Activated CD4-positive, alpha-beta T cell treated with anti-CD3 and anti-CD28 coated beads, Interleukin-2, Interleukin-4, amounts not matched to agents 100 ng/mL and 50 ng/mL, durations not matched to agents 16 hours and 8 hours (primary cell): ENCODE results near the gene VDAC2.
A peak's percentile ranks its signal among the peaks of the same experiment; 100 is the strongest.
"Not testable (repeated sequence)": the region's sequence is repeated elsewhere in the genome, so short reads cannot be mapped to it uniquely, and the experiment has no call there.

Experiments
- DNase-seq: peaks from one replicate; pipeline ENCODE4 v3.0.0-alpha.2; 2020; ENCODE audit warnings: low spot score

The VDAC2 gene, protein sequence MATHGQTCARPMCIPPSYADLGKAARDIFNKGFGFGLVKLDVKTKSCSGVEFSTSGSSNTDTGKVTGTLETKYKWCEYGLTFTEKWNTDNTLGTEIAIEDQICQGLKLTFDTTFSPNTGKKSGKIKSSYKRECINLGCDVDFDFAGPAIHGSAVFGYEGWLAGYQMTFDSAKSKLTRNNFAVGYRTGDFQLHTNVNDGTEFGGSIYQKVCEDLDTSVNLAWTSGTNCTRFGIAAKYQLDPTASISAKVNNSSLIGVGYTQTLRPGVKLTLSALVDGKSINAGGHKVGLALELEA

DNA sequence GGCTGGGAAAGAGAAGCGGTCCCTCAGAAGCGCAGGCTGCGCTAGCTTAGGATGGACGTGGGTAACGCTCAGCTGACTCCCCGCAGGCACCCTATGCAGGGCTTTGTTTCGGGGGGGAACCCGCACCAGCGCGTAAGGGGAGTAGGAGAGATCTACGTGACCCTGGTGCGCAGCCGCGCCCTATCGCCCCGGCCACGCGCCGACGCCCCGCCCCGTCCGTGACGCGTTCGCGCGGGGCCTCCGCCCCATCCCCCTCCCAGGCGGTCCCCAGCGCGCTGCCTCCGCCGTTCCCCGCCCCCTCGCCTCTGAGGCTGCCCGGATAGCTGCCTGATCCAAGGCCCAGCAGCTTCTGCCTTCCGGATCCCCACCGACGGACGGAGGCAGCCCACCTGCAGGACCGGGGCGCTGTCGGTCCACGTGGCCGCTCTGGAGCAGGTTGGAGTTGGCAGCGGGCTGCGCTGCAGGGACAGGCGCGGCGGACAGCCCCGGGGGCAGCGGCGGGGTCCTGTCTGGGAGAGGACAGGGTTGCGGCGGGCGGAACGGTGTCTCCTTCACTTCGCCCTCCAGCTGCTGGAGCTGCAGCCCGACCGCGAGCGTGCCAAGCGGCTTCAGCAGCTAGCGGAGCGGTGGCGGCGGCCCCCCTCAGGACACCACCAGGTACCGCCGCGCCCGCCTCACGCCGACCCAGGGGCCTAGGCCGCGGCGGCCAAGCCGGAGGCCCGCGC is at the start of gene VDAC2:
TSS of gene VDAC2 (plus strand) at position 515 of the 725 bp plus-strand sequence. CDS start 363 bp downstream, outside the sequence.
- DNase-seq = peak; percentile 92

DNA sequence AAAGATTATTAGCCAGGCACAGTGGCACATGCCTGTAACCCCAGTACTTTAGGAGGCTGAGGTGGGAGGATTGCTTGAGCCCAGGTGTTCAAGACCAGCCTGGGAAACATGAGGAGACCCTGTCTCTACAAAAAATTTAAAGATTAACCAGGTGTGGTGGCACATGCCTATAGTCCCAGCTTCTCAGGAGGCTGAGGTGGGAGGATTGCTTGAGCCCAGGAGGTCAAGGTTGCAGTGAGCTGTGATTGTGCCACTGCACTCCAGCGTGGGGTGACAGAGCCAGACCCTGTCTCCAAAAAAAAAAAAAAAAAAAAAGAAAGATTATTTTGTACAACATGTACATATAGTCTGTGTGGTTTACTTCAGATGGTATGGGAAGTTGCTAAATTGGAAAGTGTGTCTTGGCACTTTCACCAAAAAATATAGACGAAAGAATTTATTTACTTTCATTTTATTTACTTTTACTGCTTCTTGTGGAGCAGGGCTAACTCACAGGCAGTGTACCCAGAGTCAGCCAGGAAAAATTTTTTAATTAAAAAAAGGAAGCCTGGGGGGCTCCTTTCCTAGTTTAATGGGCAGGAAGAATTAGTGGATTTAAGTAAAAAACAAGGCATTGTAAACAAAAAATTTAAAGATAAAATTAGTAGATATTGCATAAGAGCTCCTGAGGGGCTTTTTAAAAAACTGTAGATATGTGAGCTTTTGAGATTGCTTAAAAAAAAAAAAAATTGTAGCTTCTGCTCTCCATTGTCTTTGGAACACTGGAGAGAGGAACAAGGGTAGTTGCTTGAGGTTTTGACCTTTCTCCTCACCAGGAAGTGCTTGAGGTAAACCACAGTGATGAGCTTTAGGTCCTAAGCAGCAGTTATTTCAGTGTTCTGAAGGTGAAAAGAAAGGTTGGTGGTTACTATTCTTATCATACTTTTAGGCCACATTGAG is 44.6 kb upstream of the VDAC2 start:
- DNase-seq = peak; percentile 70

DNA sequence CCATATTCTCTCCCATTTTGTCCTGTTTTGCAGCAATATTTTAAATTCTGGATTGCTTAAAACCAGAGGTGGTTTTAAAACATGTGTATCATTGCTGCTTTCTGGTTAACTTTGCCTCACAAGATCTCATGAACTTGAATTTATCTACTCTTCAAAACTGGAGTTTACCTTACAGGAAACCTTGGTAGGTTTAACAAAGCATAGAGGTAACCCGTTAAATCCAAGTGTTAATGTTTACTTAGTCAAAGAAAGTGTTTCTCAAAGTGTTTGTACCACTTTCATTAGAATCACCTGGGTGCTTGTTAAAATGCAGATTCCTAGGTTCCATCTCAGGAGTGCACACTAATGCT is 44.0 kb upstream of the VDAC2 start:
- DNase-seq = no peak

DNA sequence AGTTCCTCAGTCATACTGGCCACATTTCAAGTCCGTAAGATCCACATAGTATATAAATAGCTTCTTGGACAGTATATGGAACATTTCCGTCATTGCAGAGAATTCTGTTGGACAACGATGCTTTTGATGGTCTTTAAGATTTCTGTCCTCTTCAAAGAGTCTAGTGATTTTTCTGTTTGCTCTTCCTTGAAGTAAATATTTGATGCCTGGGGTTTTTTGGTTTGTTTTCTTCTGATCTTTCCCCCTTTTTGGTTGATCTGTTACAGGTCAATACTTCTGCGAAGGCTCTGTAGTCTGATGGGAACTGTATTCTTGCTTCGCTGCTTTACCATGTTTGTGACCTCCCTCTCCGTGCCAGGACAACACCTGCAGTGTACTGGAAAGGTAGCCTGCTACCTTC is 42.3 kb upstream of the VDAC2 start:
- no peak for DNase-seq

DNA sequence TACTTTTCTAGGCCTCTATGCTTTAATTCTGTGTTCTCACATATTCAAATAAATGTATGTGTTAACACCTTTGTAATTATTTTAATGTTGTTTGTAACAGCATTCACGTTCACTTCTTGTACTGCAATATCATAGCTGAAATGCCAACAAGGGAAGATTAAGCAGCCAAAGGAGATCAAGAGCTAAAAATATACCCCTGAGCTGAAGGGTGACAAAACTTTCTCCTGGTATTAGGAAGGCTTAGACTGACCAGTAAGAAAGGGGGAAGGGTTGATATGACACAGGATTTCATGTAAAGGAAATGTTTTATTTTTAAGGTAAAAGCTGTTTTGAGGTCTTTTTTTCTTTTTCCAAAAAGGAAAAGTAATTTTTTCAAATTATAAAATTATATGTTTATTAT is 40.4 kb upstream of the VDAC2 start:
- no peak for DNase-seq

DNA sequence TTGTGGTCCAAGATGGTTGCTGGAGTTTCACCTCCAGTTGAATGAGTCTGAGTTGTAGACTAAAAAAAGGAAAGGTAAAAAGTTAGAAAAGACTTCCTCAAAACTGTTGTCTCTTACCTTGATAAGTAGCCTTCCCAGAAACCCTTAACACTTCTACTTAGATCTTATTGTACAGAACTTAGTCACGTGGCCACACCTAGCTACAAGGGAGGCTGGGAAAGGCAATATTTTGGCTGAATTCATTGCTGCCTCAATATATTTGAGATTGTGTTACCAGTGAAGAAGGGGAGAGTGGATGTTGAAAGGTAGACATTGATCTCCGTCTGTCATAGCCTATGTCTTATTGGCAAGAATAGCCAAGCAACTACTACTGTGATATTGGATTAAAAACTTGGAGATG is 35.5 kb upstream of the VDAC2 start:
- DNase-seq = no peak

DNA sequence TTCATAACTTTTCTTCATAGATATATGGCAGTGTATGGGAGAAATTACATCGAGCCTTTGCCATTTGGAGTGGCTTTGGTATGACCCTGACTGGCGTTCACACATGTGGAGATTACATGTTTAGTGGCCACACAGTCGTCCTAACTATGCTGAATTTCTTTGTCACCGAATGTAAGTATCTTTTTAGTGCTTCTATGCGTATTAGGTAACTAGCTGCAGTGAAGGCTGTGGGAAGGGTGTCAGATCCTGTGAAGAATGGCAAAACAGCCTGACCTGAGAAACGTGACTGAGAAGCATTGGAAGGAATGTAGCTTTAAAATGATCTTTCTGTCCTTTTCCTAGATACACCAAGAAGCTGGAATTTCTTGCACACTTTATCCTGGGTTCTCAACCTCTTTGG is 34.5 kb upstream of the VDAC2 start:
- no peak for DNase-seq

DNA sequence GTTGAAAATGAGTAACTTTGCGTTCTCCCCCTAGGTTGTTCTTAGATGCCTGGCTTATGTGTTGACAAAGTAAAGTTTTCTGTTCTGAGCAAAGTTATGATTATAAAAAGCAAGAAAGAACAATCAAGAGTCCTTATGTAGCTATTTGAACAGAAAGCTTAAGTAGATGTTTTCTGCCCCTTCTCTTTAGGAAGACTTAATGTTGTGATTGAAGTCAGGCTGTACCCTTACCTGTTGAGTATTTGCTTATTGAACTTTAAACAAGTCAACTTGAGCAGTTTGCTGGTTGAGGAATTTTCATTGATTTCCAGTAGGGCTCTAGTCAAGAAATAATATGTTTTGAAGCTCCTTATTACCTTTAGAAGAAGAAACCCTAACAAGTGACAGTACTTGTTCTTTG is 33.9 kb upstream of the VDAC2 start:
- no peak for DNase-seq

DNA sequence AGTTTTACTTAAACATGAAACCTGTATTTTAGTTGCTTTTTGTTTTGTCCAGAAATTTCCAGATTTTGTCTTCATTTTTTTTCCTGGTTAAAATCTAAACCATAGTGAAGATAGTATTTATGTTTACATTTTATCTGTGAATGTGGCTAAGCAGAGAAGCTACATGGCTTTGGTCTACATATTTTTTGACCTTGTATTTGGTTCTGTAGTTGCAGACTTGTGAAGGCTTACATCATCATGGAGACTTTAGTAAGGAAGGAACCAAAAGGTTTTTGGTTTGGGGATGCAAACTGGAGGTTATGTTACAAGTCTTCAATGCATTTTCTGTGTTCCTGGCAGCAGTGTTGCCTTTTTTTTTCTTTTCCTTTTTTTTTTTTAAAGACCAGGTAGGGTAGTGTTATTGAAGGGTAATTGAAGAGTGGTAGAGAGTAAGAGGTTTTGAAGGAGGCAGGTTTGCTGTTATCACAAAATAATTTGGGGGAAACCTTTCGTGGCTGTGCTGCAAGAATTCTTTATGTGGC is 30.9 kb upstream of the VDAC2 start:
- DNase-seq = no peak

DNA sequence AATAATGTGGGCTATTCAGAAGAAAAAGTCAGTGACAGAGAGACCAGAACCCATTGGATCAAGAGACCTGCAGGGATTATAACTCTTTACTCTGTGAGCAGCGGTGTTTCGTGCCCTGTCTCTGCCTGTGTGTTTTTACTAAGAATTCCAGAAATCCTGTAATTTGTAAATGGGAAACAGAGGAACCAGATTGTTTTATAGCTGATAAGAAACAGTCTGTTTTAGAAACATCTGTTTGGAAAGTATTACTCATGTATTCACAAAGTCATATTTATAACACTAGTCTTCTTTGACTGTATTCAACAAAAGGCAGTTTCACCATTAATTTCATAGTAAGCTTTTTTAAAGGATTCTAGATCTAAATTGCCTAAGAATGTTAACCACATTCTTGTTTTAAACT is 30.0 kb upstream of the VDAC2 start:
- no peak for DNase-seq

DNA sequence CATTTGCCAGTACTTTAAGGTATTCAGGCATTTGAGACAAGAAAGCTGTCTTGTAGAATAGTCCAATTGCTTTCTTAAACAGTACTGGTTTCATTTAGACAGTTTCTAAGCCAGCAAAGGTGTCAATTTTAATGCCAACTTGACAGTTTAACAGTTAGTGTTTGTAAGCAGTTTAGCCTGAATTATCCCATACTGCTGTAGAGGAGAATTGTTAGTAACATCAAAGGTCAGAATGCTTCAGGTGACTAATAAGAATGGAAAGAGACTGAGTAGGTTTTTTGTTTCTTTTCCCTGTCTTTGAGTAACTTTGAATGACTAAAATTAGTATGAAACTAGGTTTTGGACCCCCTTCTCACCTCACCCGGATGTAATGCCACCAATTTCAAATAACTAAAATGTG is 29.5 kb upstream of the VDAC2 start:
- DNase-seq = peak; percentile 12

DNA sequence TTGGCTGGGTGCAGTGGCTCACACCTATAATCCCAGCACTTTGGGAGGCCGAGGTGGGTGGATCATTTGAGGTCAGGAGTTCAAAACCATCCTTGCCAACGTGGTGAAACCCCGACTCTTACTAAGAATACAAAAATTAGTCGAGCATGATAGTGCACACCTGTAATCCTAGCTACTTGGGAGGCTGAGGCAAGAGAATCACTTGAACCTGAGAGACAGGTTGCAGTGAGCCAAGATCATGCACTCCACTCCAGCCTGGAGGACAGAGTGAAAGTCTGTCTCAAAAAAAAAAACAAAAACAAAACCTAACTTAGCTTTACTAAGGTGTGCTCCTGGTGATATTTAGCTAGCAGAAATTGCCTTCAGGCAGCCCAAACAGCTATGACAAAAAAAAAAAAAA is 24.3 kb upstream of the VDAC2 start:
- DNase-seq = no peak

DNA sequence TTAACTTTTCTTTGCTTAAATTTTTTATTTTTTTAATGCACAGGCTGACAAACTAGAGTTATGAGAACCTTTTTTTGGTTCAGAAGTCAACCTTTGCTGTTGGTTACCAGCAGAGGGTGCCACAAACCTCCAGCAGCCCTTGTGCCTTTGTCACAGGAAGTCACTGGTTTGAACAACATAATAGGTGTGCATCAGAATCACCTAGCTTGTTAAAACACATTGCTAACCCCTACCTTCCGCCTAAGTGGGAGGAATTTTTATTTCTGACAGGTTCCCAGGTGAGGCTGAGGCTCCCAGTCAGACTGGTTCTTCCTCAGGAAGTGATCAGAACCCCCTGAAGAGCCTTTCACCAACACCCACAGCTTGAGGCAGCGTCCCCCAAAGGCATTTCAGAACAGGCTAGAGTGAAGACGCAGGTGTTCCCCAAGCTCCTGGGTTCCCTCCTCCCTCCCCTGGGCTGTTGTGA is 22.6 kb upstream of the VDAC2 start:
- peak; percentile 66 for DNase-seq

DNA sequence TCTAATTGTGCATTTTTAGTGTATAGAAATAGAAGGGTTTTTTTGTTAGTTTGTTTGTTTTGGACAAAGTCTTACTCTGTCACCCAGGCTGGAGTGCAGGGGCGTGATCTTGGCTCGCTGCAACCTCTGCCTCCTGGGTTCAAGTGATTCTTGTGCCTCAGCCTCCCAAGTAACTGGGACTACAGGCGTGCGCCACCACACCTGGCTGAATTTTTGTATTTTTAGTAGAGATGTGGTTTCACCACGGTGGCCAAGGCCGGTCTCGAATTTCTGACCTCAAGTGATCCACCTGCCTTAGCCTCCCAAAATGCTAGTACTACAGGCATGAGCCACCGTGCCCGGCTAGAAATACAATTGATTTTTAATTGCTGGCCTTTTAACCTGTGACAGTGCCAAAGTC is 22.1 kb upstream of the VDAC2 start:
- not testable (repeated sequence) for DNase-seq

DNA sequence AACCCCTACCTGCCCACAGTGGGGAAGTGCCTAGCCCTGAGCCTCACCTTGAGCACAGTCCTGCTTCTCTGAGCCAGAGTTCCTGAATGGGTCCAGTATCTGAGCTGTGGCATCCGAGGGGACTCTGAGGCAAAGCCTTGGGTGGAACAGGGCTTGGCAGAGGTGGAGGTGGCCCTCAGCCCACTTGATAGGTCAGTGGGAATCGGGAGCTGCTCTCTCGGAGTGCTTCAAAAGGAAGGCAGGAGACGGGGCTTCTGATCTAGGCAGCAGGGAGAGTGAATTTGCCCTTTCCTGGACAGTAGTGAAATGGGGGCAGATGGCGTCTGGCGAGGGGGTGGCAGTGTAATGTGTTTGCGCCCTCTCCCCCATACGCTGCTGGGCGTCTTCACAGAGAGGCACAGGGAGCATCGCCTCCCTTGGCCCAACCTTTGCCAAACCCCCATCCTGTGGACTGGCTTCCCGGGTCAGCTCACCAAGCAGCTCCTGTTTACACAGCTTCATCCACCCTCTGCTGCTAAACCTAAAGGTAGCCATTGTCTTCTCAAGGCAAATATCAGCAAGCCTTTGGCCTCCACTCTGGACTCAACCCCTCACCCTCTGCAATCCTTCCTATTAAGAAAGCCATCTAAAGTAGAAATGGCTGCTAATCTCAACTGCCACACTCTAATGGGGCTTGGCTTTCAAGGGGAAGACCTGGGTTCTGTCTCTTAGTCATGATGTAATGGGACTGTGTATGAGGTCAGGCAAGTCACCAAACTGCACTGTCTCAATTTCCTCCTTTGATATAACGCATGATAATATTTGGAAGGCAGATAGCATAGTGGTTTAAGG is 21.1 kb upstream of the VDAC2 start:
- DNase-seq = no peak

DNA sequence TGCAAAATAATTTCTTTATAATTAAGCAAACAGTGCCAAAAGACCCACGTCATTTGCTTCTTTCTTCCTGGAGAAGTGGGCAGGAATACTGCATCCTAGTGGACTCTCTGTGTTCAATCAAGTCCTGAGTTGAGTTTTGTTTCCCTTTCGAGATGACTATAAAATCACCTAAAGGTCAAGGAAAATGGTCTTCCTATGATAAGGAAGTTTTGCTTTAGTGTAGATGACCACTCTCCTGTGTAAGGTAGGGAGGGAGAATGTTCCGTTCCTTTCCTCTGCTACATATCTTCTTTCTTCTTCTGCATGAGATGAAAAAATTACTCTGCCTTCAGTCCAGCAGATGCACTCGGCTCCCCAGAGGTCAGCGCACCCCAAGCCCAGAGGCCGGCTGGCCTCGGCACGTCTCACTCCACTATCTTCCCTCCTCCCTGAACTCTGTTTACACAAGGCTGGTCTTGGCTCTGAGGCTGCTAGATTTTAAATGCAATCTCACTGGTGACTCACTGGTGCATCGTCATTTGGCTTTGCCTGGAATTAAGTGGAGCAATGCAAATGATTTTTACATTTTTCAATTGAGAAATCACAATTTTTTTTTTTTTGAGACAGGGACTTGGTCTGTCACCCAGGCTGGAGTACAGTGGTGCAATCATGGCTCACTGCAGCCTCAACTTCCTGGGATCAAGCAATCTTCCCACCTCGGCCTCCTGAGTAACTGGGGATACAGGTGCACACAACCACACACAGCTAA is 18.6 kb upstream of the VDAC2 start:
- no peak for DNase-seq

DNA sequence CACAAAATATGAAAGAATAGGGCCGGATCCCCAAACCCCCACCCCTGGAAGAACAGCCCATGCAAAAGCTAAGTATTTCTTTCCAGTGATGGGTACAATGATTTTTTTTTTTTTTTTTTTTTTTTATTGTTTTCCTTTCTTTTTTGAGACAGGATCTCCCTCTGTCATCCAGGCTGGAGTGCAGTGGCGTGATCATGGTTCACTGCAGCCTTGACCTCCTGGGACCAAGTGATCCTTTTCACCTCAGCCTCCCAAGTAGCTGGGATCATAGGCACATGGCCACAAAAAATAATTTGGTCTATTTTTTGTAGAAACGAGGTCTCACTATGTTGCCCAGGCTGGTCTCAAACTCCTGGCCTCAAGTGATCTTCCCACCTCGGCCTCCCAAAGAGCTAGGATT is 16.0 kb upstream of the VDAC2 start:
- DNase-seq = not testable (repeated sequence)

DNA sequence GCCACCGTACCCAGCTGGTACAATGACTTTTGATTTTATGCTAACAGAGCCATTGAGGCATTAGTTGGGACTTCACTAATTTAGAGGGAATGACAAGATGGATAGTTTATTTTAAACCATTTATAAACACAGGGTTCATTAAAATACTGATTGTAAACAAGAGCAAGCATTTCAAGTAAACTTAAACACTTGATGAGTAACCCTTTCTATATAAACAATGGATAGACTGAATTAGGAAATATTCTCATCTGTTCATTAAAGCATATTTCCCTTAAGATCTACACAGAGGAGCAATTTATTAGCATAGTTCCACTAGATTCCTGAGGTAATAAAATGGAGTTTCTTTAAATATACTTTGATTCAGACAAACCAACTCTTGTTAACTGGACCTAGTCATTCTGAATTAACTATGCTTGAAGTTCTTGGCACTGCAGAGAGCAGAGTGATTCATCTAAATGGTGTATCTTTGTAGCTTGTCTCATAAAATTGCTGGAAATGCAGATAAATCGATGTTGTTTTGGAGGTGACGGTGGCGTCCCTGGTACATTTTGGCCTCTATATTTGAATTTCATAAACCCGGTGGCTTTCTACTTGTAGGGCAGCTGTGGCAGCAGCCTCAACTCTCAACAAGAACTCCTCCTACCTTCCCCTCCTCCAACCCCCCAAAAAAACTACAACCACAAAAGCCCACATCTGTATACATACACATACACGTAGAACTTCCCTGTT is 15.4 kb upstream of the VDAC2 start:
- no peak for DNase-seq

DNA sequence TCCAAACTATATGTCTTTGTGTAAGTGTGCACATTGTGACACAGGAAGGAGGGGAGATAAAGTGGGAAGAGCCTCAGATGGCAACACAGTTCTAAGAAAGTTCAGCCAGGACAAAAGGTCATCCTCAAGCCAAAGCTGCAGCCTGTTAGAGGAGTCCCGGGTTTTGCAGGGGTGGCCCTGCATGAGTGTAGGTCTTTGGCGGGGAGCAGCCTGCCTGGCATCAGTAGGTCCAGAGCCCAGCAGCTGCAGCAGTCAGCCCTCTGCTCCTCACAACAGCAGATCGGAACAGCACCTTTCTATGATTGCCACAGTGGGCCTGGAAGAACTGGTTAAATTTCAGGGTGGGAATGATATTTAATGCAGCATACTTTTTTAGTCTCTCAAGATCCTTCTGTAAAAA is 13.5 kb upstream of the VDAC2 start:
- no peak for DNase-seq

DNA sequence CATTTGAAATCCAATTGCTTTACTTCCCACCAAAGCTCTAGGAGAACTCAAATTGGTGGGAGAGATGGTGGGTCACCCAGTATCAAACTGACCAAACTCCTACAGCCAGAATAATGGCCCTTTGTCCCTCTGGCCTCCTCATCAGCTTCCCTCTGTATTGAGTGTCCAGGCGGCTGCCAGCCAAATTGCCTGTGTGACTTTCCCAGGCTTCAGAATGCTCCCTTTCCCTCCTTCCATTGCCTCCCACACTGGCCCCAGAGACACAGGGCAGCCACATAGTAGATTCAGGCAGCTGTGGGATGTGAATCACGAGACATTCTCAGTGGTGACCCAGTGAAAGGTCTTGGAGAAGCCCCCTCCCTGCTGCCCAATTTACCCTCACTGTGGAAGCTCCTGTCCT is 12.7 kb upstream of the VDAC2 start:
- no peak for DNase-seq
